ENCODE data around the gene IL1RAP.

DNA sequence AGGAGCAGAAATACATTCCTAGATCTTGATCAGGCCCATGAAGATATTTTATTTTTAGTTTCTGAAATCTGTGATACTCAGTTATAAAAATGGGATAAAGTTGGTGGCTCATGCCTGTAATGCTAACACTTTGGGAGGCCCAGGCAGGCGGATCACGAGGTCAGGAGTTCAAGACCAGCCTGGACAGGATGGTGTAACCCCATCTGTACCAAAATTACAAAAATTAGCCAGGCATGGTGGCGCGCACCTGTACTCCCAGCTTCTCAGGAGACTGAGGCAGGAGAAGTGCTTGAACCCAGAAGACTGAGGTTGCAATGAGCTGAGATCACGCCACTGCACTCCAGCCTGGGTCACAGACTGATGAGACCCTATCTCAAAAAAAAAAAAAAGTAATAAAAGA, 105.5 kb downstream of the IL1RAP start:
- TF ChIP-seq TAF1 (IDR thresholded peaks at IDR 0.05; ENCODE audit: low read depth) = no peak
- no peak for TF ChIP-seq YY1 (IDR thresholded peaks at IDR 0.05; ENCODE audit: low read depth)
- TF ChIP-seq, protein P1, sequence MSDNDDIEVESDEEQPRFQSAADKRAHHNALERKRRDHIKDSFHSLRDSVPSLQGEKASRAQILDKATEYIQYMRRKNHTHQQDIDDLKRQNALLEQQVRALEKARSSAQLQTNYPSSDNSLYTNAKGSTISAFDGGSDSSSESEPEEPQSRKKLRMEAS (IDR thresholded peaks at IDR 0.05) = no peak
- no peak for TF ChIP-seq FOXM1 (IDR thresholded peaks at IDR 0.05; ENCODE audit: borderline replicate concordance, low read depth)
- TF ChIP-seq REST (IDR thresholded peaks at IDR 0.05; ENCODE audit: low read depth) = no peak
- TF ChIP-seq CEBPB (IDR thresholded peaks at IDR 0.05) = no peak
- TF ChIP-seq CREB1 (IDR thresholded peaks at IDR 0.05; ENCODE audit: low read depth) = no peak
- TF ChIP-seq RAD21 (IDR thresholded peaks at IDR 0.05; ENCODE audit: low read depth) = no peak

Data from Ishikawa (cell line).